ENCODE data around the gene HSPA12B.

GRCh38 chr20:3733119-3733995, 872 bp downstream of the HSPA12B start:
- no peak for TF ChIP-seq POLR2A (IDR thresholded peaks at IDR 0.05; ENCODE audit: low read depth, low read length)
- TF ChIP-seq CTCF (conservative IDR thresholded peaks at IDR 0.05; ENCODE audit: low read depth, low read length) = no peak
- no peak for TF ChIP-seq MXI1 (IDR thresholded peaks at IDR 0.05; ENCODE audit: borderline replicate concordance, low read depth, low read length)
- TF ChIP-seq CEBPB (IDR thresholded peaks at IDR 0.05; ENCODE audit: low read depth, low read length) = no peak
- no peak for TF ChIP-seq RFX5 (IDR thresholded peaks at IDR 0.05; ENCODE audit: low read depth, low read length)
- TF ChIP-seq RAD21 (IDR thresholded peaks at IDR 0.05; ENCODE audit: low read length) = no peak
- TF ChIP-seq MAZ (IDR thresholded peaks at IDR 0.05; ENCODE audit: borderline replicate concordance, low read depth, low read length) = no peak
- TF ChIP-seq USF2 (IDR thresholded peaks at IDR 0.05; ENCODE audit: low read depth, low read length) = no peak
- no peak for TF ChIP-seq SMC3 (IDR thresholded peaks at IDR 0.05; ENCODE audit: low read depth, low read length)
- no peak for TF ChIP-seq RCOR1 (IDR thresholded peaks at IDR 0.05; ENCODE audit: insufficient replicate concordance, low read length)
- TF ChIP-seq CHD1 (IDR thresholded peaks at IDR 0.05; ENCODE audit: low read depth, low read length) = no peak

All from IMR-90 (cell line).